DOHH2 (cell line): ENCODE results near the gene CEP131.

Experiments
- H3F3A ChIP-seq: fragments of 200-600 bp; sonication (generic), shearing (Covaris generic); 2 replicates; pipeline ENCODE4 v1.6.0; 2016; ENCODE audit warnings: antibody characterized with exemption, mild to moderate bottlenecking; ENCODE audit not compliant: control insufficient read depth, insufficient read depth
- H3K27ac ChIP-seq: fragments of 200-600 bp; sonication (generic); 2 replicates; pipeline ENCODE4 v1.5.1; 2014; ENCODE audit warnings: low read depth, mild to moderate bottlenecking, low read length, moderate library complexity
- H3K27me3 ChIP-seq: fragments of 200-600 bp; sonication (generic); 2 replicates; pipeline ENCODE4 v1.6.1; 2014; ENCODE audit warnings: mild to moderate bottlenecking, low read length, mixed read lengths; ENCODE audit not compliant: control insufficient read depth
- H3K36me3 ChIP-seq: fragments of 200-600 bp; sonication (generic); 2 replicates; pipeline ENCODE4 v1.6.1; 2014; ENCODE audit warnings: mild to moderate bottlenecking, low read length, moderate library complexity, mixed read lengths; ENCODE audit not compliant: control insufficient read depth
- H3K4me1 ChIP-seq: fragments of 200-600 bp; sonication (generic); 2 replicates; pipeline ENCODE4 v1.6.1; 2014; ENCODE audit warnings: mild to moderate bottlenecking, low read length, mixed read lengths; ENCODE audit not compliant: control insufficient read depth
- H3K4me2 ChIP-seq: fragments of 200-600 bp; sonication (generic); 2 replicates; pipeline ENCODE4 v1.6.0; 2014; ENCODE audit warnings: mild to moderate bottlenecking, low read length, moderate library complexity
- H3K4me3 ChIP-seq: fragments of 200-600 bp; sonication (generic); 2 replicates; pipeline ENCODE4 v1.5.1; 2014; ENCODE audit warnings: mild to moderate bottlenecking, low read length, mixed read lengths
- H3K79me2 ChIP-seq: fragments of 200-600 bp; sonication (generic); 2 replicates; pipeline ENCODE4 v1.6.1; 2014; ENCODE audit warnings: mild to moderate bottlenecking, low read length, mixed read lengths; ENCODE audit not compliant: control insufficient read depth
- H3K9me2 ChIP-seq: fragments of 200-600 bp; sonication (generic); replicated peaks from 2 replicates; pipeline ENCODE4 v1.6.1; 2014; ENCODE audit warnings: mild to moderate bottlenecking, low read length, mixed read lengths; ENCODE audit not compliant: control insufficient read depth
- H3K9me3 ChIP-seq: fragments of 200-600 bp; sonication (generic); 2 replicates; pipeline ENCODE4 v1.6.1; 2014; ENCODE audit warnings: antibody characterized with exemption, low read length, mixed read lengths; ENCODE audit not compliant: control insufficient read depth, insufficient read depth
- H4K20me1 ChIP-seq: fragments of 200-600 bp; sonication (generic); 2 replicates; pipeline ENCODE4 v1.6.0; 2014; ENCODE audit warnings: low read depth, mild to moderate bottlenecking, antibody characterized with exemption, low read length, moderate library complexity; ENCODE audit not compliant: control insufficient read depth, insufficient read depth
- EZH2phosphoT487 ChIP-seq: fragments of 200-600 bp; sonication (generic); IDR thresholded peaks from 2 replicates; pipeline ENCODE4 v1.6.1; 2017; ENCODE audit warnings: borderline replicate concordance, mild to moderate bottlenecking, antibody characterized with exemption, low read length, moderate library complexity, mixed read lengths
- TF ChIP-seq, protein P1 (sequence below): fragments of 200-600 bp; sonication (generic); IDR thresholded peaks from one replicate; pipeline ENCODE4 v1.5.1; 2014; ENCODE audit warnings: antibody characterized with exemption, mild to moderate bottlenecking, low read depth, low read length; ENCODE audit not compliant: poor library complexity, severe bottlenecking

CEP131 gene

DNA sequence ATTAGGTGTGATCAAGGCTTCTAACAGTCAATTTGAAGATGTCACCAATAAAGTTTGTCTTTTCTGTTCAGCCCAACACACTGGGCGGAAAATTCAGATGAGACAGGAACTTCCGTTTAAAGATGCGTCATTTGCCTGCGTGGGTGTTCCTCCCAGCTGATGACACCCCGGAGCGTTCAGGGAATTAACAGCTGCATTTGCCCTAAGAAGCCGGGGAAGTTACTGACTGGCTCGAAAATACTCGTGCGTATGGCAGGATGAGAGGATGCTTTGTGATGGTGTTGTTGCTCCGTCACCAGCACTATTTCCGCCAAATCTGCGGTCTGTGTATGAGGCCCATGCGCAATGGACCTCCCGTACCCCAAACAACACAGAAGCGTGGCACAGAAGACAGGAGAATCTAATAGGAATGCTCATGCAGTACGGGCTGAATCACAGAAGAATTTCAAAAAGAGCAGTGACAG lies 69.4 kb downstream of the CEP131 start:
- H3K9me3 ChIP-seq, result no peaks in the 10 kb centered on the region
- H3K27me3 ChIP-seq, result no peaks in the 10 kb centered on the region
- H3K9me2 ChIP-seq, result no peaks in the 10 kb centered on the region
- H3K27ac ChIP-seq, result no peak overlapping the region
- no peaks in the 10 kb centered on the region for H3F3A ChIP-seq
- H3K79me2 ChIP-seq, result no peaks in the 10 kb centered on the region
- H3K4me3 ChIP-seq, result no peak overlapping the region
- TF ChIP-seq, protein P1, sequence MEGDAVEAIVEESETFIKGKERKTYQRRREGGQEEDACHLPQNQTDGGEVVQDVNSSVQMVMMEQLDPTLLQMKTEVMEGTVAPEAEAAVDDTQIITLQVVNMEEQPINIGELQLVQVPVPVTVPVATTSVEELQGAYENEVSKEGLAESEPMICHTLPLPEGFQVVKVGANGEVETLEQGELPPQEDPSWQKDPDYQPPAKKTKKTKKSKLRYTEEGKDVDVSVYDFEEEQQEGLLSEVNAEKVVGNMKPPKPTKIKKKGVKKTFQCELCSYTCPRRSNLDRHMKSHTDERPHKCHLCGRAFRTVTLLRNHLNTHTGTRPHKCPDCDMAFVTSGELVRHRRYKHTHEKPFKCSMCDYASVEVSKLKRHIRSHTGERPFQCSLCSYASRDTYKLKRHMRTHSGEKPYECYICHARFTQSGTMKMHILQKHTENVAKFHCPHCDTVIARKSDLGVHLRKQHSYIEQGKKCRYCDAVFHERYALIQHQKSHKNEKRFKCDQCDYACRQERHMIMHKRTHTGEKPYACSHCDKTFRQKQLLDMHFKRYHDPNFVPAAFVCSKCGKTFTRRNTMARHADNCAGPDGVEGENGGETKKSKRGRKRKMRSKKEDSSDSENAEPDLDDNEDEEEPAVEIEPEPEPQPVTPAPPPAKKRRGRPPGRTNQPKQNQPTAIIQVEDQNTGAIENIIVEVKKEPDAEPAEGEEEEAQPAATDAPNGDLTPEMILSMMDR, result no peak
- TF ChIP-seq EZH2phosphoT487, result no peak
- no peaks in the 10 kb centered on the region for H4K20me1 ChIP-seq
- H3K36me3 ChIP-seq, result no peaks in the 10 kb centered on the region
- no peaks in the 10 kb centered on the region for H3K4me1 ChIP-seq
- no peak overlapping the region for H3K4me2 ChIP-seq

DNA sequence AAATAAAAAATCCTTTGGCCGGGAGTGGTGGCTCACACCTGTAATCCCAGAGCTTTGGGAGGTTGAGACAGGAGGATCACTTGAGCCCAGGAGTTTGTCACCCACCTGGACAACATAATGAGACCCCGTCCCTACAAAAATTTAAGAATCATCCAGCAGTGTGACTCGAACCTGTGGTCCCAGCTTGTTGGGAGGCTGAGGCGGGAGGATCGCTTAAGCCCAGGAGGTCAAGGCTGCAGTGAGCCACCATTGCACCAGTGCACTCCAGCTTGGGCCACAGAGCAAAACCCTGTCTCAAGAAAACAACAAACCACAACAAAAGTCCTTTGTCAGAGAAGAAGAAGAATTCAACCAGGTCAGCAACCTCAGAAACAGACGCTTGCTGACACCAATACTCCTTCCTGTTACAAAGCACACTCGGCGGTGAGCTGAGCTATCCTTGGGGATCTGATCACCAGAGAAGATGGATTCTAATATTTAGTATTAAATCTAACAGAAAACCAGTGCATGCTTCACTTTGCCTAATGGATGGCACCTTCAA lies 70.4 kb downstream of the CEP131 start:
- Histone ChIP-seq H3K4me2 (no peak overlapping the region), H3K9me3 (no peaks in the 10 kb centered on the region), H3K9me2 (no peaks in the 10 kb centered on the region), H3F3A (no peaks in the 10 kb centered on the region), H3K4me3 (no peak overlapping the region), H3K4me1 (no peaks in the 10 kb centered on the region), H3K36me3 (no peaks in the 10 kb centered on the region), H3K79me2 (no peaks in the 10 kb centered on the region), H3K27me3 (no peaks in the 10 kb centered on the region), H4K20me1 (no peaks in the 10 kb centered on the region), H3K27ac (no peak overlapping the region)
- TF ChIP-seq, protein P1, result no peak
- no peak for TF ChIP-seq EZH2phosphoT487

DNA sequence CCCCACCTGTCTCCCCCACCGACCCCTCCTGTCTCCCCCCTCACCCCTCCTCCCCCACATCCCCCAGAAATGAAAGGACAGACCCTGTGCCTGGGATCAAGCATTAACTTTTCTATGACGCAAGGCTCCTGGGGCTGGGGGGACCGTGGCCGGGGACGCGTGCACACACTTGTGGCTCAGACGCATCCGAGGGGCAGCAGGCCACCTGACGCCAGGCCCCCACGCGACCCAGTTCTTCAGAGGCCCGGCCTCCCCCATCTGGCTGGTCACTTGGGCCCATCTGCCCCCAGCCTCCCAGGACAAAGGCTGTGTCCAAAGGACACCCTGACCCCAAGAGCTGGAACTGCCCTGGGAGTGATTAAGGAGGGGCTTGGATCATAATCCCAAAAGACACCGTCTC lies 71.5 kb downstream of the CEP131 start:
- H3K9me3 ChIP-seq, result no peaks in the 10 kb centered on the region
- TF ChIP-seq EZH2phosphoT487, result no peak
- TF ChIP-seq, protein P1, result no peak
- no peaks in the 10 kb centered on the region for H3K27me3 ChIP-seq
- no peaks in the 10 kb centered on the region for H3F3A ChIP-seq
- no peak overlapping the region for H3K27ac ChIP-seq
- H4K20me1 ChIP-seq, result no peaks in the 10 kb centered on the region
- H3K4me3 ChIP-seq, result no peak overlapping the region
- H3K4me1 ChIP-seq, result no peaks in the 10 kb centered on the region
- H3K36me3 ChIP-seq, result no peaks in the 10 kb centered on the region
- no peaks in the 10 kb centered on the region for H3K79me2 ChIP-seq
- H3K9me2 ChIP-seq, result no peaks in the 10 kb centered on the region
- no peak overlapping the region for H3K4me2 ChIP-seq
